GM18861 (cell line): ENCODE measurements around the gene CRYBA2.

Experiments
- ATAC-seq: cut with Tn5 transposase; IDR thresholded peaks from one replicate; pipeline ENCODE4 v1.9.1; 2021; ENCODE audit not compliant: unreplicated experiment

CRYBA2 gene

DNA sequence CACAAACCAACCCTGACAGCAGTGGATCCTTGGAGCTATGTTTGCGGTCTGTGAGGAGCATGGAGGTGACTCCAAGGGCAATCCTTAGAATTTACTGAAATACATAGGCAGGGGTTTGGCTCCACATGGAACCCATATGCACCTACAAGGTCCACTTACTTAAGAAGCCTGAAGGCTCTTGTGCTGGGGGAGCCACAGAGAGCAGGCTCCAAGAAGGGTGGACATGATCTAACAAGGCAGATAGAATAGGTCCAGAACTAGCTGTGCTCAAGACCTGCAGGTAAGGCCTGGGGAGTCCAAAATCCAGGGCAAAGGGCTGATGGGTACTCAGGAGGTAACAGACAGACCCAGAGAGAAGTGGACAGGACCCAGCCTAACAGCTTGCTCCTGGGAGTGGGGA is 34.9 kb downstream of the CRYBA2 start:
- ATAC-seq = no peak

DNA sequence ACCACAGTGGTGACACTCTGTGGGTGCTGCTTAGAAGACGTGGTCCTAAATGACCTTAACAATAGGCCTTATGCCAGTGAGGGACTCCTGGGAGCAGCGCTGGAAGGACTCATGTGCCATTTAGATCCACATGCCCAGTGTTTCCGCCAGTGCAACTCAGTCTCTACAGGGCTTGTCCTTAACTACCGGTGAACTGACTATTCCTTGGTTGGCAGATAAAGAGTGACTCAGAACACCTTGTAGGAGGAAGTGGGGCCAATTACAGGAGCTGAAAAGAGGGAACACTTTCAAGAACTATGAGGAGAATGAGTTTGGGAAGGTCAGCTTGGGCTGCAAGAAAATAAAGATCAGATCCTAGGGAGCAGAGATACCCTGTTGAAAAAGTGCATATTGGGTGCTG is 35.6 kb downstream of the CRYBA2 start:
- ATAC-seq = no peak

DNA sequence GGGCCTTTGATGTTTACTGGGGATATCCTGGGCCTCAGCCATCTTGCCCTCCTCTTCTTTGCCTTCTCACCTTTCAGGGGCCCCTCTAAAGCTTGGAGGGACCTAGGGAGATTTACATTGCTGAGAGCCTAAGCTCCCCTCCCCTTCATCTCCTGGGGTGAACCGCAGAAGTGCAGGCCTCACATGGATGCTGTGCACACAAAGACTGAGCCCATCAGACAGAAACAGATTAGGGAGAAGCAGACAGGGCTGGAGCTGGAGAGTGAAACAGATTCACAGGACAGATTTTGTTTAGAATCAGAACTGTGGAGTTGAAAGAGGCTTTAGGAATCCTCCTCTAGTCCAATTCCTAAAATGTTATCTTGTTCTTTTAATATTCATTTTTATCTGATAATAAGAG is 37.2 kb downstream of the CRYBA2 start:
- no peak for ATAC-seq

DNA sequence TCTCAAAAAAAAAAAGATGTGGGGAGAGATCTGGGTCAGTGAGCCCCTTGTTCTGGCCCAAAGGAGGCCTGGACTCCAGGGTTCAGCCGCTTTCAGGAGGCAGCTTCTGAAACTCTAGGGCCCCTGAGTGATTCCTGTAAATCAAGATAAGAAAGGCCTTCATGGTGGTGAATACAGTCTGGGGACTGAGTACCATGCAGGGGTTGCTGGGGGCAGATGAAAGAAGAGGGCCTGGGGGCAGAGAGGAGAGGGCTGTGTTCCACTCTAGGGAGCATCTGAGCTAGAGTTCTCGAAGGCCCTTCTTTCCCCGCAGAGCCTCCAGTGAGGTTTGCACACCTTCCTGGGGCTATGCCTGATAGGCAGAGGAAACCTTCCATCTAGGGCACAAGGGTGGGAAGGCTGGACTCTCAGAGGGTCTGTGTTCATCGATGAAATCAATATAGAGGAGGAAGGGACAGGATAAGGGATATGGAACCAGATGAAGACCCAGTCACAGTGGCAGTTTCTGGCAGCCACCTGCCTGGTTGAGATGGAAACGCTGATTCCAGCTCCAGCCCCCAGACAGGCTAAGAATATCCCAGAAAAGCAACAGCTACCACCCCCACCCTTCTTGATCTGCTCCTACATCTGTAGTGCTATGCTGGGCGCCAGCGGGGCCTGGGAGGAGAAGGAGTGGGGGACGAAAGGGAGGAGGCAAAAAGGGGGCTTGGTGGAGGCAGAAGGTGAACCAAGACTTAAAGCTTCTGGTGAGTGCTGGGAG is 38.5 kb downstream of the CRYBA2 start:
- ATAC-seq = no peak

DNA sequence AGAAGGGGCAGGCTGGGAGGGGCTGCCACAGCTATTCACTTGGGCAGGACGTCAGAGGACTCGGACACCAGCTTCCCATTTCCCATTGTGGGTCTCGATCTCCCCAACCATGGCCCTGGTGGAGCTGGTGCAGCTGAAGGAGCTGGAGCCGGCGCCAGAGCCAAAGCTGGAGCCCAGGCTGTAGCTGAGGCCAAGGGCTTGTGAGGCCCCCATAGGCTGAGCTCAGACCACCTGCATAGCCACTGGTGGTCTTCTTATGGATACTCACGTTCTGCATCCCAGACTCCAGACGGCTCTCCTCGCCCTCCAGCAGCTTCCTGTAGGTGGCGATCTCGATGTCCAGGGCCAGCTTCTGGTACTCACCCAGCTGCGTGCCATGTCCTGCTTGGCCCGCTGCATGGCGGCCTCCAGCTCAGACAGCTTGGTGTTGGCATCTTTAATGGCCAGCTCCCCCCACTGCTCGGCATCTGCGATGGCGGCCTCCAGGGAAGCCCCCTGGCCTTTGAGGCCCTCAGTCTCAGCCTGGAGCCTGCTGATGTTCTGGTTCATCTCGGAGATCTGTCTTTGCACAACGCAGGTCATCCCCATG is 39.8 kb downstream of the CRYBA2 start:
- no peak for ATAC-seq

DNA sequence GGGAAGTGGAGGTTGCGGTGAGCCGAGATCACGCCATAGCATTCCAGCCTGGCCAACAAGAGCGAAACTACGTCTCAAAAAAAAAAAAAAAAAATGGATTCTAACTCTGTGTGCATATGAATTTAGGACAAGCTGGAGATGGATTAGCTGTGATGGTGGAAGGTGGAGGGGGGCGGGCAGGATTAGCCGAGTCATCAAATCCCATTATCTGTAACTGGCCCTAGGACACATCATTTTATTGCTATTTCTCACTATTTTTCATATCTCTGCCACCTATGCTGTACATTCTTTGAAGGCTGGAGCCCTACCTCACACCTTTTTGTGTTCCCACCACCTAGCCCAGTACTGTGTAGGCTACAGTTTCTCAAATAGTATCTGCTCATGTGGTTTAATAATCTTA is 41.1 kb downstream of the CRYBA2 start:
- ATAC-seq = no peak

DNA sequence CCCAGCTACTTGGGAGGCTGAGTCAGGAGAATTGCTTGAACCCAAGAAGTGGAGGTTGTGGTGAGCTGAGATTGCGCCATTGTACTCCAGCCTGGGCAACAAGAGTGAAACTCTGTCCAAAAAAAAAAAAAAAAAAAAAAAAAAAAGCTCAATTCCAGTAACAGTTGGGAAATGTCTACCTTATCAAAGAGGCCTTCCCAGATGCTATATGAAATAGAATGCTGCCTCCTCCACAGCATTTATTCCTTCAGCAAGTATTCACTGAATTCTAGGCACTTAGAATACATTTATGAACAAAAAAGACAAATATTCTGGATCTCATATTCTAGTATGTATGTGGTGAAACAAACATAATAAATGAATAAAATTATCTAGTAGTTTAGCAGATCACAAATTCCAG is 46.6 kb downstream of the CRYBA2 start:
- ATAC-seq = no peak

DNA sequence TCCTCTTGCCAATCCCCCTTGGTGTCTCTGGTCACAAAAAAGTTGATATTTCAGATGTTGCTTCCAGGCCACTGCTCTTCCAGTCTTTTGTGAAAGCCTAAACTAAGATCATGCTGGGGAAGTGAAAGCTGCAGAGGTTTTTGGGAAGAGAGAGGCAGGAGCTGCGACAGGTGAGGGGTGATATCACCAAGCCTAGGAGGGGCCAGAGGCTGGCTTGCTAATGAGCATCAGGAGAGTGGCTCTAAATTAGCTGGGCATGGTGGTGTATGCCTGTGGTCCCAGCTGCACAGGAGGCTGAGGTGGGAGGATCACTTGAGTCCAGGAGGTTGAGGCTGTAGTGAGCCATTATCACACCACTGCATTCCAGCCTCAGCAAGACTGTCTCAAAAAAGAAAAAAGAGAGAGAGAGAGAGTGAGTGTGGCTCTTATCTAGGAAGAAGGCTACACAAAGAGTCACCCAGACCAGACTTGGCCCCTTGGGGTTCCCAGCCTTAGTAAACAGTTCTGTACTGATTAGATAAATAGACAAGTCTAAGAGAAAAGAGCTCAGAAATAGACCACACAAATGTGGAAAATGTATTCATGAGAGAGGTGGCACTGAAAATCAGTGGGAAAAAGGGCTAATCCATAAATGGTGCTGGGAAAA is 48.3 kb downstream of the CRYBA2 start:
- ATAC-seq = no peak
